Left colon (tissue), 2 donors: ENCODE data around the gene RNF121. TPM values are rescaled to one million over a fixed set of nuclear protein-coding genes. Genes with fewer than 3 reads are reported as not detected.

Source experiments
- ATAC-seq: fragments of 200-7000 bp; cut with Tn5 transposase; one replicate; pipeline ENCODE4 v1.9.1; 2020; ENCODE audit warnings: mild to moderate bottlenecking, moderate library complexity
- DNase-seq, 2 donors: peaks; one replicate each; pipeline ENCODE4 v3.0.0-alpha.2; 2020
- intact Hi-C, 2 donors: fragments of 100-400 bp; cut with DNase I in 1 of 2; cut with micrococcal nuclease in 1 of 2; formaldehyde crosslinking; loops; one replicate each; pipeline versions ENCODE4 v1.11.2 to v1.14.0; 2022; cut with DNase I, micrococcal nuclease
- total RNA-seq, 2 donors: library from RNA; stranded (reverse); fragmentation: NEBNext Ultra II Directional; extraction: Animal tissue kit (Norgen Biotek cat#: 25700); gene quantifications; one replicate each; pipeline ENCODE4 v1.2.1, GENCODE V29; 2021
- donor health status: DM: no; HTN: no; CAD: no.
- donor health status: DM: yes; HTN: yes; CAD: no.

The RNF121 gene
- total RNA-seq, 2 donors from 2014 or later = 29.5 to 39.5 TPM

DNA sequence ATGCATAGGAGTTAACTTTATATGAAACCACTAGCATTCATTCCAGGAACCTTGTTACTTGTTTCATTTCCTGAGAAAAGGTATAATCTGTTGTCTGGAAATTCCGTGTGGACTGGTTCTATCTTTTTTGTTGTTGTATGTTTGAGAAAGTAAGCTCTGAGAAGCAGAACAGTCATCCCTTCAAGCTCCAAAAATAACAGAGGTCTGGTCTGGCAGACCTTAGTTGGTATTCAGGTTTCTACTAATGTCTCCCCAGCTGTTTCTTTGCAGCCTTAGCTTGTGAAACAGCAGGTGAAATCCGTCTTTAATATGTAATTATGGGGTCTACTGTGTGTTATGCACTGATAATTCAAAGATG lies 2.4 kb downstream of the RNF121 start:
- DNase-seq = no peak
- intact Hi-C loops = no loop called here
- ATAC-seq = no peak

DNA sequence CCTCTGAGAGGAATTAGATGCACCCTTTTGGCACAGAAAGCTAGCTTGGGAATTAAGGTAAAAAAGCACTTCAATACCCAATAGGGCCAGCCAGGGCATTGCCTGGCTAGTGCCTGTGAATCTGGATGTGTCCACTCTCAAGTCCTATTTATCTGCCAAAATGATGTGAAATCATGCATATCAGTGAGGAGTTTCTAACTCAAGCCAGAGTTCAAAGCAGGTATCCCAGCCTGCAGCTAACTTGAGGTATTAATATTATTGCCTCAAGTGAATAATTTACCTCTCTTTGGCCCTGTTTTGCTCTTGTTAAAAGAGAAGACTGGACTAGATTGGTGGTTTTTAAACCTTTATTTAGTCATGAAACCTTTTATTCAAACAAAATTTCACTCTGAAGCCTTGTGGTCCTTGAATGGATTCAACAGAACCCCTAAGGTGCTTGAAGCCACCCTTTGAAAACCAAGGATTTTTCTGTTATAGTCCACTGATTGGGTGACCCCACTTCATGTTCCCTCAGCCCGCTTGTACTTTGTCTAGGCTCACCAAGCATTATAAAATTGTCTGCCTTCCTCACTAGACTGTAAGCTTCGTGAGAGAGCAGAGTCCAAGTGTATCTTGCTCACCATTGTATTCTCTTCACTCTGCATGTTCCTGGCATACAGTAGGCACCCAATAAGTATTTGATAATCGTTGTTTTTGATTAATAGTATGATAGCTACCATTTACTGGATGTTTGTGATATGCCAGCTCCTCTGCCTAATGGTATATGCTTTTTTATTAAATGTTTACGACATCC lies 4.5 kb downstream of the RNF121 start:
- intact Hi-C loops = no loop called here
- no peak for ATAC-seq
- DNase-seq = no peak

DNA sequence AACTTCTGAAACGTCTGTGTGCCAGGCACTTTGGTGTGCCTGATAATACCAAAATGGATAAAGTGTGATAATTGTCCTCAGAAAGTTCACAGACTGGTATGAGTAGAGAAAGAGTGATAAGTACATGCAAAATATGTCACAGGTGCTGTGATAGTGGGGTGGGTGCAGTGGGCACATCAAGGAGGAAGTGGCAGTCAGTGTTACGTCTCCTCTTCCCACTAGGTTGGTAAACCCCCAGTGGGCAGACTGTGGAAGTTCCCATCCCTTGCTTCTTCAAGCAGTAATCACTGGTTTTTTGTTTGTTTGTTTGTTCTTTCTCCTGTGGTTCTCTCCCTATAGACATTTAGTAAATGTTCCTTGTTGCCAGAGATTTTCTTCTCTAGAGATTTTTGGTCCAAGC lies 5.4 kb downstream of the RNF121 start:
- DNase-seq (no peak), ATAC-seq (no peak)
- intact Hi-C loops = no loop called here

DNA sequence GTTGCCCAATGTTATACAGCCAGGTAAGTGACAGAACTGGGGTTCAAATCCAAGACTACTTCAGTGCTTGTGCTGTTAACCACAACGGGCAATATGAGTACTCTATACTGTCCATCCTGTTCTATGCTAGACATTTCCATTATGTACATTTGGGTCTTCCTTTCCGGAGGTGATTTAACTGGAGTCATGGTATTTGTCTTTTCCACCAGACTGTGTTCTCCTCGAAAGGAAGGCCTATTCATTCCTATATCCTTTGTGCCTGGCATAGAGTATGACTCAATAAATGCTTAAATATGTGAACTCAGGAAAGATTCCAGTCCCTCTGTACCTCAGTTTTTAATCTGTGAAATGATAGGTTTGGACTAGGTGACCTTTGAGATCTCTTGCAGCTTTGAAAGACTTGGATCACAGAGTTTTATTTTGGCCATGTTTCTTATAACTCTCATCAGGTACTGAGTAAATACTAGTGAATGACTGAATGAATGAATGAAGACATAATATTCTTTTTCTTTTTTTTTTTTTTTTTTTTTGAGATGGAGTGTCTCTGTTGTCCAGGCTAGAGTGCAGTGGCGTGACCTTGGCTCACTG lies 6.6 kb downstream of the RNF121 start:
- no peak for DNase-seq
- no peak for ATAC-seq
- intact Hi-C loops = no loop called here

DNA sequence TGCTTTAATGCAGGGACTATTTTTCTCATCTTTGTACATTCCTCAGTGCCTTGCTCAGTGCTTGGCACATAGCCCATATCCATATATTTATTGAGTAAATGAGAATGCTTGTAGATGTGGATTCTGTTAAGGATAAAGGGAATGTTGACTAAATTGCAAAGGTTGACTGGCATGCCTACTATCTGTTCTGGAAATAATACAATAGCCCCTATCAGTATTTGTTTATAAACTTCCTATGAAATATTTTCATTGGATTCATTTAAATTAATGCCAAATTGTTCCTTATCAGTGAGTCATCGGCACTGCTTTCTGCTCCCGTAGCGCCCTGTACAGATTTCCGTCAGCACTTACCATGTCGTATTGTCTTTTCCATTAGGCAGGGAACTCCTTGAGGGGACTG lies 8.0 kb downstream of the RNF121 start:
- no peak for ATAC-seq
- intact Hi-C loops = no loop called here
- DNase-seq = no peak

DNA sequence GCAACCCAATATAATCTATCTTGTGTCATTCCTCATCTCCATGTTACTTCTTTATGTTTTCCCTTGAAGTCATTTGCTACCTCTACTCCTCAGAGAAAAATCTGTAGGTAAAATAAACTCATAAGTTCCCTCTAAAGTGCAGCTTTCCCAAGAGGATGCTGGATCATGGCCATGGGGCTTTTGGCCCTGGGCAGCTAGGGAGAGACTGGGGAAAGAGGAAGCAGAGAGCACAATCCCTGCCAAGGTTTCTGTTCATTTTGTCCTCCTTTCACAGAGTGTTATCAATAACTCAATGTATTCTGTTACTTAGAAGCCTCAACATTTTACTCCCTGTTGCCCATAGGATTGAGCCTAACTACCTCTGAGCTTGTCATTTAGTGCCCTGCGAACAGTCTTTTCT lies 9.0 kb downstream of the RNF121 start:
- DNase-seq = no peak
- no peak for ATAC-seq
- intact Hi-C loops = no loop called here

DNA sequence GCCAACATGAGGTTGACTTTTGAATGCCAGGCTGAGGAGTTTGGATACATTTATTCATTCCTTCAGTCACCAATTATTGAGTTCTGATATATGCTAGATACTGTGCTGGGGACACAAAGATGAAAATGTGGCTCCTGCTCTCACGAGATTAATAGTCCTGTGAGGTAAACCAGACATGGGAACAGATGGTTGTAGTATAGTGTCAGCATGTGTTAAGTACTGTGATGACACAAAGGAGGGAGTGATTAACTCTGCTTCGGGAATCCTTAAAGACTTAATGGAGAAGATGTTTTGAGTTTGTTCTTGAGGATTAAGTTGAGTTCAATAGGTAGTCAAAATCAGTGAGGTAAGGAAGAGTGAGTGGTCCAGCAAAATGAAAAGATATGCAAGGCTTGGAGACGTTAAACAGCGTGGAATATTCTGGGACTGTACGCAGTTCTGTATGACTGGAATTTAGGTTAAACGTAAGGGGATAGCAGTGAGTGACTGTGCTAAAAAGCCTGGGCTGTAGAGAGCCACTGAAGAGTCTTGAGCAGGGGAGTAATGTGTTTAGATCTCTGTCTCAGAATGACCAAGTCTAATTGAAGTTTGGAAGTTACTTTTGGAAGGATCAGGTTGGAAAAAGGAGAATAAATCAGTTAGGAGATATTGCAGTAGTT lies 11.8 kb downstream of the RNF121 start:
- intact Hi-C loops = no loop called here
- ATAC-seq (no peak), DNase-seq (no peak)

DNA sequence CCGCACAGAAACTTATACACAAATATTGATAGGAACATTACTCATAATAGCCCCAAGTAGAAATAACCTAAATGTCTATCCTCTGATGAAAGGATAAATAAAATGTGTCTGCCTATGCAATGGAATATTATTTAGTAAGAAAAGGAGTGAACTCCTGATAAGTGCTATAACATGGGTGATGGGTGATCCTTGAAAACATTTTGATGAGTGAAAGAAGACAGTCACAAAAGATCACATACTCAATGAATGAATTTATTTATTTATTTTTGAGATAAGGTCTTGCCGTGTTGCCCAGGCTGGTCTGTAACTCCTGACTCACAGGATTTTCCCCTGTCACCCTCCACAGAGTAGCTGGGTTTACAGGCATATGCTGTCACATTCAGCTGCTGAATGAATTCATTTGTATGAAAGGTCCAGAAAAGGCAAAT lies 17.3 kb downstream of the RNF121 start:
- ATAC-seq (no peak), DNase-seq (no peak)
- intact Hi-C loops = no loop called here

DNA sequence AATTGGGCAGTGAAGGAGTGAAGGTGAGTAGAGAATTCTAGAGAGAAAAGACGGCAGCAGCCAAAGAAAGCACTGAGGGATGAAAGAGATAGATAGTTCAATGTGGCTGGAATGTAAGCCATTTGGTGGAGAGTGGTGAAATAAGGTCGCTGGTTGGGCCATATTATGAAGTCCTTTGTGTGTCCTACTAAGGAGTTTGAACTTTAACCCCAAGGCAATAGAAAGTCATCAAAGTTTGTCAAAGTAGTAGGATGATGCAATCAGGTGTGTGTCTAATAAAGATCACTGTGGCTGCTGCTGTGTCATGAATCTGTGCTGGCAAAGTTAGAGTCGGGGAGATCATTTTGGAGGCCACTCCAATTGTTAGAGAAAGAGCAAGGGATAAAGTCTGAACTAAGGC lies 18.7 kb downstream of the RNF121 start:
- peak; percentile 82 for ATAC-seq
- intact Hi-C loops = no loop called here
- no peak for DNase-seq

DNA sequence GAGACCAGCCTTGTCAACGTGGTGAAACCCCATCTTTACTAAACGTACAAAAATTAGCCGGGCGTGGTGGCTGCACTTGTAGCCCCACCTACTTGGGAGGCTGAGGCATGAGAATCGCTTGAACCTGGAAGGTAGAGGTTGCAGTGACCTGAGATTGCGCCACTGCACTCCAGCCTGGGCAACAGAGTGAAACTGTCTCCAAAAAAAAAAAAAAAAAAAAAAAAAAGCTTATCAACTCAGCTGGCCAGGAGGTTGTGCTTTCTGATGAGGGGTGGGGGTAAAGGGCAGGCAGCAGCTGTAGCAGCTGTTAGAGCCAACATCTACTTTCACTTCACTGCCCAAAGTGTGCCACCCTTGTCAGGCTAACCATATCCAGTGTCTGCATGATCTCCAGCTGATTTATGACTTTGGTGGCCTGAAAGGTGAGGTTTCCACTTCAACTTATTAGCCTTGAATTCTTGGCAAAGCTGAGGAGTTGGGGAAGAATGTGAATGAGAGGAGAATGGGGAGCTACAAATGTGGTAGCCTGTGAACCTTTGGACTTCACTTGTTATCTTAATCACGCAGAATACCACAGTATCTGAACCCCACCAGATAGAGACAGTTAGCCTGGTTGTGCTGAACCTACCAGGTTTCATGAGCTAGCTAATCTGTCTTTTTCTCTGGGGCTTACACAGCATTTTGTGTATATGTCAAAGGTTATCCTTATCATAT lies 19.6 kb downstream of the RNF121 start:
- ATAC-seq = peak; percentile 80
- intact Hi-C loops = no loop called here
- peak; percentile 12 to 47 for DNase-seq

DNA sequence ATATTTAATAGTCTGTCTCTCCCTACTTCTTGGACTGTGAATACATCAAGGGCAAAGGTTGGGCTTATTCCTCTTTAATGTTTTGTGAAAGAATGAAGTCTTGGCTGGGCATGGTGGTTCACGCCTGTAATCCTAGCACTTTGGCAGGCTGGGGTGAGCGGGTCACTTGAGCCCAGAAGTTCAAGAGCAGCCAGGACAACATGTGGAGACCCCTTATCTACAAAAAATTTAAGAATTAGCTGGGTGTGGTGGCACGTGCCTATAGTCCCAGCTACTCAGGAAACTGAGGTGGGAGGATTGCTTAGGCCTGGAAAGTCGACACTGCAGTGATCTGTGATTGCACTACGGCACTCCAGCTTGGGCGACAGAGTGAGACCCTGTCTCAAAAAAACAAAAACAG lies 20.2 kb downstream of the RNF121 start:
- peak; percentile 38 for ATAC-seq
- DNase-seq = no peak
- intact Hi-C loops = no loop called here

DNA sequence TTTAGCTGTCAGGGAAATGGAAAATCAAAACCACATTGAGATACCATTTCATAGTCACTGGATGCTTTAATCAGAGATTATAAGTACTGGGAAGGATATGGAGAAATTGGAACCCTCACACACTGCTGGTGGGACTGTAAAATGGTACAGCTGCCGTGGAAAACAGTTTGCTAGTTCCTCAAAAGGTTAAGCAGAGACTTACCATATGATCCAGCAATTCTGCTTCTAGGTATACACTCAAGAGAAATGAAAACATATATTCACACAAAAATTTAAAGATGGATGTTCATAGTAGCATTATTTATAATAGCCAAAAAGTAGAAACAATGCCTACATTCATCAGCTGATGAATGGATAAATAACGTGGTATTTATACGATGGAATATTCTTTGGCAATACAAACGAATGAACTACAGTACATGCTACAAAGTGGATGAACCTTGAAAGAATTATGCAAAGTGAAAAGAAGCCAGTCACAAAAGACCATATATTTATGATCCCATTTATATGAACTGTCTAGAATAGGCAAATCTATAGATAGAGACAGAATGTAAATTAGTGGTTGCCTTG lies 23.0 kb downstream of the RNF121 start:
- ATAC-seq (no peak), DNase-seq (no peak)
- intact Hi-C loops = no loop called here

DNA sequence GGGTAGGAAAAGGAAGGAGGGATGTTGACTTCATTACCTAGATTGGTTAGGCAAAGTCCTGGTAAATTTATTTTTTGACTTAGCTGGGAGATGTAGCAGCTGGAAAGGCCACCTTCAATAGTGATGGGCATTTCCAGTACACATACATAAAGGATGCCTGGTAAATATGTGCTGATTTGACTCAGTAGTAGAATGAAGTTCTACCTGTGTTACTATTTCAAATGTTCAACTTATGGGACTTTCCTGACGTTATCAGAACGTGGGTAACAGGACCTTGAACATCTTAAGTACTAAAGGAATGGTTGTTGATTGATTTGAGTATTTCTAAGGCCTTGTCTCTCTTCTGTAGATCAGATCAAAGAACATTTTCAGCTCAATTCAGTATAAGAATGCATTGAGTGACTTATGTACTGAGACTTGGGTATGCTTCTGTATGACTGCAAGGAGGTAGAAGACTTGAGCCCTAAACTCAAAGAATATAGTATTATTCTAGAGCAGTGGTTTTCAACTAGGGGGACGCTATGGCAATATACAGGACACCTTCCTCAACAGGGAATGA lies 27.1 kb downstream of the RNF121 start:
- intact Hi-C loops = no loop called here
- no peak for ATAC-seq
- no peak for DNase-seq

DNA sequence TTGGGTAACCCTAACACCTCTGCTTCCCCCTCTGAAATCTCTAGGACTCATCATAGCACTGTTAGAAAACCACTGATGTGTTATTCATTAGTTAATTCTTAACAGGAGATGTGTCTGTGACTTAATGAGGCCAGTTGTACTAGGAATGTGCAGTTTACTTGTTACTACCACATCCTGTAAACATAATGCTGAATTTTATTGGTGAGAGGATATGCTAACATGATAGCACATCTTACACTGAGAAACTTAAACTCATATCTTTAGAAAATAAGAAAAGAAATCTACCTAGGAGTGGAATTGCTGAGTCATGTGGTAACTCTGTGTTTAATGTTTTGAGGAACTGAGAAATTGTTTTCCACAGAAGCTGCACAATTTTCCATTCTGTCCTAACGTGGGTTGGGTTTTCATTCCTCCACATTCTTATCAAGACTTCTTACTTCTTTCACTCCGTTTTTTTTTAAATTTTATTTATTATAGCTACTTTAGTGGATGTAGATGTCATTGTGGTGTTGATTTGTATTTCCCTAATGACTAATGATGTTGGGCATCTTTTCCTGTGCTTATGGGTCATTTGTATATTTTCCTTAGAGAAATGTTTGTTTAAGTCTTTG lies 33.7 kb downstream of the RNF121 start:
- intact Hi-C loops = no loop called here
- DNase-seq (no peak), ATAC-seq (no peak)

DNA sequence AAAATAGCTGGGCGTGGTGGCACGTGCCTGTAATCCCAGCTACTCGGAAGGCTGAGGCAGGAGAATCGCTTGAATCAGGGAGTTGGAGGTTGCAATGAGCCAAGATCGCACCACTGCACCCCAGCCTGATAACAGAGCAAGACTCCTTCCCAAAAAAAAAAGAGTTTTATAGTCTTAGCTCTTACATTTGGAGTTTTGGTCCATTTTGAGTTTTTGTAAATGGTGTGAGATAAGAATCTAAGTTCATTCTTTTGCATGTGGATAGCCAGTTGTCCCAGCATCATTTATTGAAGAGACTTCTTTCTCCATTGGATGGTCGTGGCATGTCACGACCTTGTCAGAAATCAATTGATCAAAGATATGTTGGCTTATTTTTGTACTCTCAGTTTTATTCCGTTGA lies 34.6 kb downstream of the RNF121 start:
- ATAC-seq (no peak), DNase-seq (no peak)
- intact Hi-C loops = no loop called here

DNA sequence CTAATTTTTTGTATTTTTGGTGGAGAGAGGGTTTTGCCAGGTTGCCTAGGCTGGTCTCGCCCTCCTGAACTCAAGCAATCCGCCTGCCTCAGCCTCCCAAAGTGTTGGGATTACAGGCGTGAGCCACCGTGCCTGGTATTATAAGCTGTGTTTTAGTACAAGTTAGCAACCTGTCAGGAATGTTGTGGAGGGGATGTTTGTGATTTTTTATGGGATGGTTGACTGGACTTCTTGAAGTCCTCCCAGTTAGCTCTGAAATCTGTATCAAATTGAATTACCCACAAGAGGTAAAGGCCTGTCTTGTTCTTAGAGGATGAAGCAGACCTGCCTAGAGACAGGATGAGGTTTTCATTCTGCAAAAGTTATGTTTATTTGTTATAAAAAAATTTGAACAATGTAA lies 35.8 kb downstream of the RNF121 start:
- ATAC-seq = no peak
- intact Hi-C loops = no loop called here
- DNase-seq = no peak

DNA sequence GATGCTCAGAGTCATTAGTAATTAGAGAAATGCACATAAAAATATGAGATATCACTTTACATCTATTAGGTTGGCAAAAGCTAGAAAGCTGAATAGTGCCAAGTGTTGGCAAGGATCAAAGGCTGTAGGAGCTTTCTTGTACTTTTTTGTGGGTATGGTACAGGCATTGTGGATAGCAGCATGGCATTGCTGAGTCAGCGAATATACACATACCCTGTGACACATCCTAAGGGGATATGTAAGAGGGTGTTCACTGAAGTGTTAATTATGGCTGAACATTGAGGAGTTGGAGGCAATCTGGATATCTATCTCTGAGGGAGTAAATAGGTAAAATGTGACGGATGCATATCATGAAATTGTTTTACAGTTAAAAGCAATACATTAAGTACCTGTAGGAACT lies 42.8 kb downstream of the RNF121 start:
- intact Hi-C loops = no loop called here
- ATAC-seq (no peak), DNase-seq (no peak)

DNA sequence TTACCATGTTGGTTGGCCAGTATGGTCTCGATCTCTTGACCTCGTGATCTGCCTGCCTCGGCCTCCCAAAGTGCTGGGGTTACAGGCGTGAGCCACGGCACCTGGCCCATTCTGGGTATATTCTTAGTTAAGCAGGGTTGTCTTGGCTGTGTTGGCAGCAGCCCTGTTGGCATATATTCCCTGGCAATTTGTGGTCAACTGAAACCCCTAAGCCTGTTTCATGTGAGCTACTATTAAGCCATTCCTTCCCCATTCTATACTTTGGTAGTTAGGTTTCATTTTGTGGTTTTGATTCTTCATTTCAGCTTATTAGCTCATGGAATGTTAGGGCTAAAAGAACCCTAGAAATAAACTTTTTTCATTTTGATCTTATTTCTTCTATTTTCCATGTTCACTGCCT lies 47.7 kb downstream of the RNF121 start:
- no peak for ATAC-seq
- no peak for DNase-seq
- intact Hi-C loops = no loop called here

DNA sequence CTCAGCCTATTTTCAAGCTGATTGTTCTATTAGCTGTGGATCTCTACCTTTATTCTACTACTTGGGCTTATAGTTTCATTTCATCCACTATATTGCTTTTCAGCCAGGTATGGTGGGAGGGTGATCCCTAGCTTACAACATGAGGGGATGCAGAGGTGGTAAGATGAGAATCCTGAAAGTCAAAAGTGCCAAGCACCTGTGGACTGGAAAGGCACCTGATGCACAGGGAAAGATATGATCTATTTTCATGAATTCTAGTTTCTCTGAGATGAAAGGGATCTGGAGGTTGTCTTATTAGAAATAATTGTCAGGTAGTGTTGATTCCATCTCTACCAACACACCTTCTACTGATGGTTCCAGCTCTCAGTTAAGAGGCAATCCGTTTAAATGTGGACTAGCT lies 48.2 kb downstream of the RNF121 start:
- ATAC-seq = no peak
- intact Hi-C loops = no loop called here
- no peak for DNase-seq
